Astrocyte (in vitro differentiated cells and primary cell): Measurements from ENCODE around the gene NINL. TPM values are rescaled to one million over a fixed set of nuclear protein-coding genes. Genes with fewer than 3 reads are reported as not detected.
"Not testable (repeated sequence)": the region's sequence is repeated elsewhere in the genome, so short reads cannot be mapped to it uniquely, and the experiment has no call there.

Experiments used
- DNase-seq: peaks from one replicate; pipeline ENCODE4 v3.0.0-alpha.2; 2010; ENCODE audit warnings: low read depth
- FAIRE-seq: peaks from 2 replicates; lab custom pipeline; 2011; peaks lifted over from hg19 to GRCh38; lab: Jason Lieb, UNC
- H2AFZ ChIP-seq: 2 replicates; pipeline ENCODE4 v1.6.0; 2012; ENCODE audit warnings: low read depth, low read length, inconsistent platforms
- H3K27ac ChIP-seq: 2 replicates; pipeline ENCODE4 v1.5.1; 2011; ENCODE audit warnings: low read depth, low read length, inconsistent platforms
- H3K27me3 ChIP-seq: 2 replicates; pipeline ENCODE4 v1.6.0; 2011; ENCODE audit warnings: low read length, inconsistent platforms; ENCODE audit not compliant: insufficient read depth
- H3K36me3 ChIP-seq: 2 replicates; pipeline ENCODE4 v1.5.1; 2011; ENCODE audit warnings: low read length, inconsistent platforms; ENCODE audit not compliant: insufficient read depth
- H3K4me1 ChIP-seq: 2 replicates; pipeline ENCODE4 v1.5.1; 2011; ENCODE audit warnings: low read length, inconsistent platforms; ENCODE audit not compliant: insufficient read depth
- H3K4me2 ChIP-seq: 2 replicates; pipeline ENCODE4 v1.6.0; 2012; ENCODE audit warnings: low read length, inconsistent platforms
- H3K4me3 ChIP-seq: 2 replicates; pipeline ENCODE4 v1.5.1; 2011; ENCODE audit warnings: low read depth, mild to moderate bottlenecking, low read length, inconsistent platforms; ENCODE audit not compliant: insufficient read depth
- H3K79me2 ChIP-seq: 2 replicates; pipeline ENCODE4 v1.6.0; 2012; ENCODE audit warnings: mild to moderate bottlenecking, low read length, inconsistent platforms; ENCODE audit not compliant: insufficient read depth
- H3K9ac ChIP-seq: 2 replicates; pipeline ENCODE4 v1.6.0; 2012; ENCODE audit warnings: mild to moderate bottlenecking, low read length, inconsistent platforms
- H3K9me3 ChIP-seq: 2 replicates; pipeline ENCODE4 v1.5.1; 2012; ENCODE audit warnings: low read depth, mild to moderate bottlenecking, low read length, inconsistent platforms; ENCODE audit not compliant: insufficient read depth
- H4K20me1 ChIP-seq: 2 replicates; pipeline ENCODE4 v1.6.0; 2012; ENCODE audit warnings: low read length, inconsistent platforms; ENCODE audit not compliant: insufficient read depth
- H3K27ac Mint-ChIP-seq: one replicate; pipeline ENCODE4 v1.8.0; 2021; ENCODE audit warnings: mild to moderate bottlenecking, mixed read lengths; ENCODE audit not compliant: unreplicated experiment
- H3K27me3 Mint-ChIP-seq: one replicate; pipeline ENCODE4 v1.8.0; 2021; ENCODE audit warnings: low read depth, mixed read lengths; ENCODE audit not compliant: unreplicated experiment
- H3K36me3 Mint-ChIP-seq: one replicate; pipeline ENCODE4 v1.8.0; 2021; ENCODE audit warnings: low read depth, mixed read lengths; ENCODE audit not compliant: unreplicated experiment
- H3K4me1 Mint-ChIP-seq: one replicate; pipeline ENCODE4 v1.8.0; 2021; ENCODE audit warnings: low read depth, mixed read lengths; ENCODE audit not compliant: unreplicated experiment
- H3K4me3 Mint-ChIP-seq: one replicate; pipeline ENCODE4 v1.8.0; 2021; ENCODE audit warnings: mild to moderate bottlenecking, moderate library complexity, mixed read lengths; ENCODE audit not compliant: unreplicated experiment
- H3K9me3 Mint-ChIP-seq: one replicate; pipeline ENCODE4 v1.8.0; 2021; ENCODE audit warnings: mild to moderate bottlenecking, mixed read lengths; ENCODE audit not compliant: unreplicated experiment
- CTCF ChIP-seq: IDR thresholded peaks from 2 replicates; pipeline ENCODE4 v1.5.1; 2011; ENCODE audit warnings: low read depth, mild to moderate bottlenecking, inconsistent platforms, low read length, moderate library complexity; ENCODE audit not compliant: insufficient read depth
- EZH2 ChIP-seq: IDR thresholded peaks from 2 replicates; pipeline ENCODE4 v1.6.1; 2012; ENCODE audit warnings: mild to moderate bottlenecking, low read length, inconsistent platforms; ENCODE audit not compliant: insufficient read depth
- total RNA-seq: library from RNA; stranded (reverse); gene quantifications from 2 replicates; pipeline ENCODE4 v1.2.1, GENCODE V29; 2021

Gene NINL
- total RNA-seq, 1 donor from 2014 or later: 10.2 TPM

- H3K36me3 ChIP-seq: no peaks in the 10 kb centered on the region
- no peaks in the 10 kb centered on the region for H3K4me1 ChIP-seq
- H3K36me3 Mint-ChIP-seq: no peaks in the 10 kb centered on the region
- H3K27me3 Mint-ChIP-seq: peaks cover 13% of the 10 kb centered on the region
- H3K27me3 ChIP-seq: no peaks in the 10 kb centered on the region
- no peak for TF ChIP-seq CTCF
- no peak for TF ChIP-seq EZH2
- peaks cover 2% of the 10 kb centered on the region for H3K9me3 Mint-ChIP-seq
- H3K4me2 ChIP-seq: no peak overlapping the region
- no peak overlapping the region for H3K4me3 ChIP-seq
- H4K20me1 ChIP-seq: peaks cover 2% of the 10 kb centered on the region
- H3K4me1 Mint-ChIP-seq: no peaks in the 10 kb centered on the region
- H3K9me3 ChIP-seq: no peaks in the 10 kb centered on the region
- no peaks in the 10 kb centered on the region for H3K79me2 ChIP-seq
- no peak overlapping the region for H3K4me3 Mint-ChIP-seq
- FAIRE-seq: no peak
- H2AFZ ChIP-seq: no peak overlapping the region
- no peak overlapping the region for H3K27ac Mint-ChIP-seq
- DNase-seq: no peak
- H3K9ac ChIP-seq: no peak overlapping the region
- no peak overlapping the region for H3K27ac ChIP-seq
Observed at GRCh38 chr20:25592135-25592852, 7.0 kb upstream of the NINL start.

GRCh38 chr20:25590778-25591177 lies 5.4 kb upstream of the NINL start:
- not testable (repeated sequence) for H3K4me1 Mint-ChIP-seq, H3K27me3 ChIP-seq, H4K20me1 ChIP-seq, H3K27ac ChIP-seq, H3K79me2 ChIP-seq, H3K9ac ChIP-seq, H3K4me2 ChIP-seq, DNase-seq, H3K9me3 Mint-ChIP-seq, H3K4me3 Mint-ChIP-seq, H3K4me1 ChIP-seq, H3K4me3 ChIP-seq, H3K27ac Mint-ChIP-seq, FAIRE-seq, H3K36me3 Mint-ChIP-seq, H3K9me3 ChIP-seq, H2AFZ ChIP-seq, H3K36me3 ChIP-seq
- H3K27me3 Mint-ChIP-seq: peaks cover 11% of the 10 kb centered on the region

- no peak overlapping the region for H3K4me3 Mint-ChIP-seq
- H3K36me3 ChIP-seq: no peaks in the 10 kb centered on the region
- H3K27ac Mint-ChIP-seq: no peak overlapping the region
- peaks cover 13% of the 10 kb centered on the region for H3K79me2 ChIP-seq
- H4K20me1 ChIP-seq: no peaks in the 10 kb centered on the region
- no peaks in the 10 kb centered on the region for H3K27me3 ChIP-seq
- no peak for TF ChIP-seq EZH2
- no peak for TF ChIP-seq CTCF
- H2AFZ ChIP-seq: no peak overlapping the region
- peaks cover 10% of the 10 kb centered on the region for H3K4me1 ChIP-seq
- no peak overlapping the region for H3K27ac ChIP-seq
- no peak overlapping the region for H3K4me2 ChIP-seq
- DNase-seq: no peak
- no peaks in the 10 kb centered on the region for H3K36me3 Mint-ChIP-seq
- peaks cover 3% of the 10 kb centered on the region for H3K27me3 Mint-ChIP-seq
- no peak overlapping the region for H3K4me3 ChIP-seq
- H3K9ac ChIP-seq: no peak overlapping the region
- FAIRE-seq: no peak
- H3K9me3 Mint-ChIP-seq: no peaks in the 10 kb centered on the region
- no peaks in the 10 kb centered on the region for H3K9me3 ChIP-seq
- H3K4me1 Mint-ChIP-seq: peaks cover 3% of the 10 kb centered on the region
Observed at GRCh38 chr20:25588491-25588890, 3.2 kb upstream of the NINL start.
